NCI-H510A (cell line): ENCODE results near the gene TALDO1.
"Not testable (repeated sequence)": the region's sequence is repeated elsewhere in the genome, so short reads cannot be mapped to it uniquely, and the experiment has no call there.

Experiments used
- DNase-seq: peaks from one replicate; lab custom pipeline; 2025; lab: John Stamatoyannopoulos, UW

The TALDO1 gene

GRCh38 chr11:719214-720016, 27.8 kb upstream of the TALDO1 start:
- DNase-seq: no peak

GRCh38 chr11:720017-720641, 27.1 kb upstream of the TALDO1 start:
- no peak for DNase-seq

GRCh38 chr11:720642-721246, 26.5 kb upstream of the TALDO1 start:
- DNase-seq: no peak

GRCh38 chr11:721247-721740, 26.0 kb upstream of the TALDO1 start:
- no peak for DNase-seq

- peak; percentile 80 for DNase-seq
Measured at GRCh38 chr11:721741-722345, 25.4 kb upstream of the TALDO1 start.

GRCh38 chr11:722346-722811, 24.9 kb upstream of the TALDO1 start:
- DNase-seq: no peak

GRCh38 chr11:723120-723883, 24.0 kb upstream of the TALDO1 start:
- no peak for DNase-seq

GRCh38 chr11:724049-724777, 23.1 kb upstream of the TALDO1 start:
- DNase-seq: no peak

GRCh38 chr11:724778-725386, 22.4 kb upstream of the TALDO1 start:
- DNase-seq: no peak

GRCh38 chr11:725624-726202, 21.6 kb upstream of the TALDO1 start:
- no peak for DNase-seq

GRCh38 chr11:726278-727220, 20.7 kb upstream of the TALDO1 start:
- peak; percentile 80 for DNase-seq

- DNase-seq: no peak
Measured at GRCh38 chr11:727281-727701, 20.0 kb upstream of the TALDO1 start.

- DNase-seq: peak; percentile 43
Measured at GRCh38 chr11:727859-728748, 19.2 kb upstream of the TALDO1 start.

GRCh38 chr11:728901-729491, 18.3 kb upstream of the TALDO1 start:
- DNase-seq: no peak

GRCh38 chr11:729492-730074, 17.7 kb upstream of the TALDO1 start:
- no peak for DNase-seq

- DNase-seq: no peak
Measured at GRCh38 chr11:733072-733471, 14.2 kb upstream of the TALDO1 start.

- DNase-seq: not testable (repeated sequence)
Measured at GRCh38 chr11:734541-734940, 12.7 kb upstream of the TALDO1 start.
